T-cell (primary cell): ENCODE results near the gene ADGRD1. TPM values are rescaled to one million over a fixed set of nuclear protein-coding genes. Genes with fewer than 3 reads are reported as not detected.

Source experiments
- ATAC-seq, 4 experiments: fragments of 200-7000 bp in 3 of 4; fragments of 150-1000 bp in 1 of 4; cut with Tn5 transposase; replicated peaks in 1 of 4; 1 replicate in 3 of 4; 2 replicates in 1 of 4; pipeline ENCODE4 v1.10.0; 2021; ENCODE audit warnings: moderate library complexity in 3 of 4, mild to moderate bottlenecking in 2 of 4, moderate number of reproducible peaks in 1 of 4
- CTCF ChIA-PET, 2 donors: fragments of 300-600 bp; sonication (Branson Sonifier 250); formaldehyde crosslinking; loops; one replicate each; lab custom pipeline; 2022; ENCODE audit warnings: antibody characterized with exemption in 2 of 2; lab: Charles Lee
- POLR2A ChIA-PET, 2 donors: fragments of 300-600 bp; sonication (Branson Sonifier 250); formaldehyde crosslinking; loops; one replicate each; lab custom pipeline; 2022; ENCODE audit warnings: antibody characterized with exemption in 2 of 2; lab: Charles Lee
- DNase-seq, 35 experiments: peaks; one replicate each; pipeline versions ENCODE4 v3.0.0 to v3.0.0-alpha.2; 2013 to 2023
- H3K27ac ChIP-seq: one replicate; pipeline ENCODE4 v1.5.1; 2013; ENCODE audit warnings: low read length
- H3K27me3 ChIP-seq, 2 experiments: replicated peaks in 1 of 2; 1 replicate in 1 of 2; 2 replicates in 1 of 2; pipeline versions ENCODE4 v1.6.1 to v1.7.0; 2013; ENCODE audit warnings: low read length in 1 of 2, mixed read lengths in 1 of 2; ENCODE audit not compliant: control insufficient read depth in 2 of 2, insufficient read depth in 2 of 2; ENCODE audit errors: extremely low read depth in 1 of 2
- H3K36me3 ChIP-seq, 2 donors: 1 replicate in 1 of 2; 2 replicates in 1 of 2; pipeline versions ENCODE4 v1.6.1 to v1.7.0; 2013; ENCODE audit warnings: low read length in 1 of 2; ENCODE audit not compliant: control insufficient read depth in 2 of 2, insufficient read depth in 1 of 2; ENCODE audit errors: extremely low read depth in 1 of 2
- H3K4me1 ChIP-seq, 2 experiments: 1 replicate in 1 of 2; 2 replicates in 1 of 2; pipeline versions ENCODE4 v1.6.1 to v1.7.0; 2013; ENCODE audit warnings: low read length in 2 of 2, mixed read lengths in 1 of 2; ENCODE audit not compliant: insufficient read depth in 2 of 2, control insufficient read depth in 1 of 2; ENCODE audit errors: extremely low read depth in 1 of 2
- H3K4me3 ChIP-seq, 2 donors: 1 replicate in 1 of 2; 2 replicates in 1 of 2; pipeline versions ENCODE4 v1.5.1 to v1.7.0; 2013; ENCODE audit warnings: mild to moderate bottlenecking in 2 of 2, low read length in 1 of 2, moderate library complexity in 1 of 2; ENCODE audit not compliant: control insufficient read depth in 1 of 2; ENCODE audit errors: extremely low read depth in 1 of 2
- H3K9me3 ChIP-seq: 2 replicates; pipeline ENCODE4 v1.7.0; 2013
- H3K27ac Mint-ChIP-seq, 2 donors: one replicate each; pipeline ENCODE4 v1.8.0; 2020 to 2021; ENCODE audit warnings: mild to moderate bottlenecking in 2 of 2, mixed read lengths in 2 of 2
- H3K27me3 Mint-ChIP-seq, 2 donors: one replicate each; pipeline ENCODE4 v1.8.0; 2021 to 2022; ENCODE audit warnings: mixed read lengths in 2 of 2
- H3K36me3 Mint-ChIP-seq: one replicate; pipeline ENCODE4 v1.8.0; 2021; ENCODE audit warnings: mixed read lengths
- H3K4me1 Mint-ChIP-seq, 3 donors: one replicate each; pipeline ENCODE4 v1.8.0; 2020 to 2022; ENCODE audit warnings: mixed read lengths in 3 of 3, mild to moderate bottlenecking in 1 of 3
- H3K4me3 Mint-ChIP-seq, 3 donors: one replicate each; pipeline ENCODE4 v1.8.0; 2020 to 2022; ENCODE audit warnings: mild to moderate bottlenecking in 3 of 3, mixed read lengths in 3 of 3, moderate library complexity in 3 of 3
- H3K9me3 Mint-ChIP-seq, 3 donors: one replicate each; pipeline ENCODE4 v1.8.0; 2020 to 2022; ENCODE audit warnings: mixed read lengths in 3 of 3
- WGBS: methylation state at CpG from one replicate; pipeline ENCODE4 v1.1.5; 2013; ENCODE audit warnings: missing lambda C conversion rate; ENCODE audit not compliant: insufficient coverage; 5-methylcytosine and 5-hydroxymethylcytosine counted together
- total RNA-seq, 35 experiments: library from RNA in 6 of 35; stranded (reverse) in 6 of 35; fragments of 120-200 nt in 1 of 35; gene quantifications; one replicate each; pipeline versions ENCODE4 v1.2.1 to v1.2.4 and lab custom pipeline; 2013 to 2026

The ADGRD1 gene
- total RNA-seq, 5 donors from 2014 or later (not counting 1 experiment from before 2014, with no cell fraction given), result 0.29 to 1.1 (median 0.43) TPM; not detected in 1

DNA sequence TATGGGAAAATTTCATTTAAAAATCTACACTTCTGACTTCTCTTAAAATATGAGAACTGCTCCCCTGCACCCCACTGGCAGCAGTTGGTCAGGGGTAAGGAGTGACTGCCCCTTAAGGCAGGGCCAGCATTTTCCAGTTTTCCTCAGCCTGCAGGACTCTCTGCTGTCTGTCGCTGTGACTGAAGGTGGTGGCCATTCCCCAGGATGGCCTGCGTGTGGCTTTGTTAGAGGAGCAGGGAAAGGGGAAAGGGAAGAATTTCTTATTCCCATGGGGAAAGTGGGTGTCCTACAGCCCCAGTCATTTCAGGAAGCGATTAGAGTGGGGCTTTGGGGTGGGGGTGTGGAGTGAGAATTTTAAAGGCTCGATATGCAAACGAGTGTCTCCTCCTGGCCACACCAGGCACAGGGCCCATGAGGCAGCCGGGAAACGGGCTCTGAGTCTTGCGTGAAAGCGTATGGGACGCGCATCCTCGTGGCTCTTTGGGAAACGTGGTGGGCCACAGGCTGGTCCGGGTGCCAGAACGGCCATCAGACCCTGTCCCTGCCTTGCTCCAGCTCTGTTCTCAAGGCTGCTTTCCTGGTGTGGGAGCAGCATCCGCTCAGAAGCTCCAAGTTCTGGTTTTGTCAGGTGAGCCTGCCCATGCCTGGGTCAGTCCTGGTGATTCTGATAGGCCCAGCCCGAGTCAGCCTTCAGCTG, 23.5 kb downstream of the ADGRD1 start:
- H3K27me3 Mint-ChIP-seq, result peaks cover under 1 to 11% of the 10 kb centered on the region in 2 donors
- Histone ChIP-seq H3K9me3 (no peaks in the 10 kb centered on the region), H3K27ac (no peak overlapping the region), H3K4me1 (no peaks in the 10 kb centered on the region), H3K36me3 (no peaks in the 10 kb centered on the region), H3K27me3 (peaks cover 0 to 17% of the 10 kb centered on the region in 2 experiments), H3K4me3 (no peak overlapping the region)
- H3K36me3 Mint-ChIP-seq, result no peaks in the 10 kb centered on the region
- POLR2A ChIA-PET, result no interaction called here
- WGBS, result 84% methylated on average over 16 of the region's 17 CpGs
- CTCF ChIA-PET, result no interaction called here
- ATAC-seq (no peak), DNase-seq (no peak)
- H3K4me3 Mint-ChIP-seq, result no peak overlapping the region
- no peaks in the 10 kb centered on the region for H3K9me3 Mint-ChIP-seq
- H3K27ac Mint-ChIP-seq, result no peak overlapping the region
- H3K4me1 Mint-ChIP-seq, result peaks cover 0 to 5% (median 0%) of the 10 kb centered on the region in 3 donors

DNA sequence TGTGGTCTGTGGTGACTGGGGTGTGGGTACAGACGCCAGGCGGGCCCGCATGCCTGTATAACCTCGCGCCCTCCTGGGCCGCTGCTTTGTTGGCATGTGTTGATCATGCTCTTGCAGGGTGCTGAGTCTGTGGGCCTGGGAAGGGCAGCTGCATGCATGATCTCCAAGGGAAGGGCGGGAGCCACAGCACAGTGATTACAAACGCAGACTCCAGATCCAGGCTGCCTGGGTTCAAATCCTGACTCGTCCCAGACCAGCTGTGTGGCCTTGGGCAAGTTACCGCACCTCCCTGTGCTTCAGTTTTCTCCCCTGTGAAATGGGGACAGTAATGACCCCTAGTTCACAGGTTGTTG, 24.0 kb downstream of the ADGRD1 start:
- ATAC-seq (no peak), DNase-seq (no peak)
- Mint-ChIP-seq H3K27me3 (peaks cover 5 to 16% of the 10 kb centered on the region in 2 donors), H3K9me3 (no peaks in the 10 kb centered on the region), H3K4me1 (peaks cover 0 to 5% (median 0%) of the 10 kb centered on the region in 3 donors), H3K36me3 (no peaks in the 10 kb centered on the region), H3K27ac (no peak overlapping the region), H3K4me3 (no peak overlapping the region)
- Histone ChIP-seq H3K27ac (no peak overlapping the region), H3K4me1 (no peaks in the 10 kb centered on the region), H3K9me3 (no peaks in the 10 kb centered on the region), H3K27me3 (peaks cover 0 to 21% of the 10 kb centered on the region in 2 experiments), H3K36me3 (no peaks in the 10 kb centered on the region), H3K4me3 (no peak overlapping the region)
- WGBS, result 76% methylated on average over 9 of the region's 10 CpGs
- POLR2A ChIA-PET, result no interaction called here
- CTCF ChIA-PET, result no interaction called here

DNA sequence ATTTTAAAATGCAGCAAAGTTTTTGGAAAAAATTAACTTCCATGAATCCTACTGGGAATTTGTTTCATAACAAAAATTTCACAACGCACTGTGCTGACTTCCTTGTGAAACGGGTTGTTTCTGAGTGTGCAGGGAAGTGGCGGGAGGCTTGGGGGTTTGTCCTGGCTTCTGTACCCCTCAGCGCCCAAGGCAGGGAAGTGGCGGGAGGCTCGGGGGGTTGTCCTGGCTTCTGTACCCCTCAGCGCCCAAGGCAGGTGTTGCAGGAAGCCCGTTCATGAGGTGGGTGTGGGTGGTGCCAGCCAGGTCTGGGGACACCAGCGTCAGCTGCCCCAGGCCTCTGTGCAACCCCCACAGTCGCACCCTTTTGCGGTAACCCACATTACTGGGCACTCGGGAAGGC, 25.1 kb downstream of the ADGRD1 start:
- no peaks in the 10 kb centered on the region for H3K9me3 ChIP-seq
- Mint-ChIP-seq H3K27me3 (peaks cover 5 to 18% of the 10 kb centered on the region in 2 donors), H3K27ac (no peak overlapping the region), H3K4me1 (peaks cover 0 to 5% (median 0%) of the 10 kb centered on the region in 3 donors), H3K36me3 (no peaks in the 10 kb centered on the region), H3K9me3 (no peaks in the 10 kb centered on the region), H3K4me3 (no peak overlapping the region)
- POLR2A ChIA-PET, result no interaction called here
- H3K4me3 ChIP-seq, result no peak overlapping the region
- no peak overlapping the region for H3K27ac ChIP-seq
- DNase-seq, result no peak
- WGBS, result 81% methylated on average over 11 of the region's 12 CpGs
- peaks cover 0 to 22% of the 10 kb centered on the region in 2 experiments for H3K27me3 ChIP-seq
- H3K36me3 ChIP-seq, result no peaks in the 10 kb centered on the region
- CTCF ChIA-PET, result no interaction called here
- no peak for ATAC-seq
- H3K4me1 ChIP-seq, result no peaks in the 10 kb centered on the region

DNA sequence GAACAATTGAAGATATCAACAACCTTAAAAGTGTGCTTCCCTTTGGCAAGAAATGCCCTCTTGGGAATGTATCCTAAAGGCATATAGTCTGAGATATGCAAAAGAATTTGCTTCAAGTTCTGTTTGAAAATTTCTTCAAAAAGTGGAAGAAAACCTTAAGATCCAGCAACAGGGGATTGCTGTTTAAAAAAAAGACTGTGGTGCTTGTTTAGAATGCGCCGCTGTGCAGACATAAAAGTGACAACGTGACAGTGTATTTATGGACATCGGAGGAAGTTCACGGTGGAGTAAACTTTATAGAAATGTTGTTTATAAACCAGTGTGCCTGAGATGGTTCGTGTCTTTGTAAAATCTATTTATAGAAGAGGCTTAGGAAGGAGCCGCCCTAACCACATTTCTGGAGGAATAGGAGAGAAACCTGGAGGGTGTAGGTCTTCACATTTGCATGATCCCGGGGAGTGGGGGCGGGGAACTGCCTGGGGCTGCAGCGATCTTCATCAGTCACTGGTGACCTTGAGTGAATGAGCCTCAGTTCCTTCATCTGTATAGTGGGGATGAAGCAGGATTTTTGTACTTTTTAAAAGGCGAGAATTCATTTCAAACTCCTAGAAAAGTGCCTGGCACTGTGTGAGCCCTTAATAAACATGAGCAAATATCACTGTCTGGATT, 27.5 kb downstream of the ADGRD1 start:
- Mint-ChIP-seq H3K27me3 (peaks cover 11 to 24% of the 10 kb centered on the region in 2 donors), H3K9me3 (no peaks in the 10 kb centered on the region), H3K27ac (no peak overlapping the region), H3K36me3 (no peaks in the 10 kb centered on the region), H3K4me3 (no peak overlapping the region), H3K4me1 (peaks cover 0 to 5% (median 0%) of the 10 kb centered on the region in 3 donors)
- Histone ChIP-seq H3K27me3 (peaks cover 0 to 25% of the 10 kb centered on the region in 2 experiments), H3K4me1 (no peaks in the 10 kb centered on the region), H3K36me3 (no peaks in the 10 kb centered on the region), H3K27ac (no peak overlapping the region), H3K9me3 (no peaks in the 10 kb centered on the region), H3K4me3 (no peak overlapping the region)
- ATAC-seq (no peak), DNase-seq (no peak)
- CTCF ChIA-PET, result no interaction called here
- WGBS, result 35% methylated on average over 5 of the region's 11 CpGs
- POLR2A ChIA-PET, result no interaction called here

DNA sequence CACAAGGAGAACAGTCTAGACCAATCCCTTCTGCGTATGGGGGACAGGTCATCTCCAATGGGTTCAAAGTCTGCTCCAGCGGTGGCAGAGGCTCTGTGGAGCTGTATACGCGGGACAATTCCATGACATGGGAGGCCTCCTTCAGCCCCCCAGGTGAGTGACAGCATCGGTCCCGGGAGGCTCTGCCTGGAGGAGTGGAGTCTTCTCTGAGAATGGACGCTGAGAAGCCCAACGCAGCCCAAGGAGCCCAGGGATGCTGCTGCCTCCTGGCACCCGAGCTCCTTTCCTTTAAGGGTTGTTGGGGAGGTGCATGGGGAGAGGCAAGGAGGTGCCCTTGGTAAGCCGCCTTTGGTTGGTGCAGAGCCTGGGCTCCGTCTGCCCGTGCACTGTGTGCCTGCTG, 28.2 kb downstream of the ADGRD1 start:
- DNase-seq (no peak), ATAC-seq (no peak)
- 88% methylated on average over 7 of the region's 12 CpGs for WGBS
- H3K4me1 ChIP-seq, result no peaks in the 10 kb centered on the region
- no peak overlapping the region for H3K27ac Mint-ChIP-seq
- ChIA-PET POLR2A (no interaction called here), CTCF (no interaction called here)
- H3K36me3 Mint-ChIP-seq, result no peaks in the 10 kb centered on the region
- no peaks in the 10 kb centered on the region for H3K9me3 Mint-ChIP-seq
- H3K27me3 Mint-ChIP-seq, result peaks cover 11 to 24% of the 10 kb centered on the region in 2 donors
- peaks cover 0 to 5% (median 0%) of the 10 kb centered on the region in 3 donors for H3K4me1 Mint-ChIP-seq
- no peaks in the 10 kb centered on the region for H3K9me3 ChIP-seq
- peaks cover 0 to 25% of the 10 kb centered on the region in 2 experiments for H3K27me3 ChIP-seq
- H3K4me3 Mint-ChIP-seq, result no peak overlapping the region
- H3K36me3 ChIP-seq, result no peaks in the 10 kb centered on the region
- H3K4me3 ChIP-seq, result no peak overlapping the region
- no peak overlapping the region for H3K27ac ChIP-seq

DNA sequence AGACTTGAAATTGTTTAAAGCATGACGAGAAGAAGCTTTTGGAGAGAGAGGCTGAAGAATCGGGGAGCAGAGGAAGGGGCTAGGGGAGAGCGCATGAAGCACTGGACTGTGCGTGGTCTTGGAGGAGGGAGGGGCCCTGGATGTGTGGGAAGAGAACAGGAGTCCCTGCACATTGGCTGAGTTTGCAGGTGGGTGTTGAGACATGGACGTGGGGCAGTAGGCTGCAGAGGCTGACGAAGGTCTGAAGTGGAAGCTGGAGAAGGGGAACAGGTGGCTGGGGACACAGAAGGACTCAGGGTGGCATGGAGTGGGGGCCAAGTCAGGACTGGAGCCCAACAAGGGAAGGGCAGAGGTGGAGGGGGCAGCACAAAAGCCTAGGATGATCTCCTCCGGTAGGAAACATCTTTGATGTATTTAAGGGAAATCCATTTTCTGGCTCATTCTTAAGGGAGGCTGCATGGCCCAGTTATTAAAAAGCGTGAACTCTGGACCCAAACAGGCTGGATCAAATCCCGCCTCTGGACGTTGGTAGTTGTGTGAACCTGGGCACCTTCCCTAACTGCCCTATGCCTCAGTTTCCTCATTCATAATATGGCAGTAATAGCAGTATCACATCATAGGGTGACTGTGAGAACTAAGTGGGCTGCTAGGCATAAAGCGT, 29.0 kb downstream of the ADGRD1 start:
- H3K9me3 Mint-ChIP-seq, result no peaks in the 10 kb centered on the region
- WGBS, result 56% methylated on average over 8 of the region's 11 CpGs
- CTCF ChIA-PET, result no interaction called here

More for the DNA sequence above, 29.0 kb downstream of the ADGRD1 start:
- ATAC-seq, result no peak
- DNase-seq, result no peak
- no peak overlapping the region for H3K4me3 Mint-ChIP-seq
- Histone ChIP-seq H3K27me3 (peaks cover 0 to 27% of the 10 kb centered on the region in 2 experiments), H3K4me1 (no peaks in the 10 kb centered on the region), H3K27ac (no peak overlapping the region), H3K9me3 (no peaks in the 10 kb centered on the region), H3K4me3 (no peak overlapping the region), H3K36me3 (no peaks in the 10 kb centered on the region)
- H3K27me3 Mint-ChIP-seq, result peaks cover 14 to 31% of the 10 kb centered on the region in 2 donors
- POLR2A ChIA-PET, result no interaction called here
- no peaks in the 10 kb centered on the region for H3K36me3 Mint-ChIP-seq
- H3K27ac Mint-ChIP-seq, result no peak overlapping the region
- peaks cover 0 to 5% (median 0%) of the 10 kb centered on the region in 3 donors for H3K4me1 Mint-ChIP-seq
